HG03520 (cell line): ENCODE measurements around the gene RIPOR3.
"Not testable (repeated sequence)": the region's sequence is repeated elsewhere in the genome, so short reads cannot be mapped to it uniquely, and the experiment has no call there.

Experiments
- ATAC-seq: cut with Tn5 transposase; IDR thresholded peaks from one replicate; pipeline ENCODE4 v1.9.1; 2021; ENCODE audit warnings: mild to moderate bottlenecking, moderate library complexity; ENCODE audit not compliant: unreplicated experiment

RIPOR3 gene

GRCh38 chr20:50578778-50579165 lies 112.6 kb downstream of the RIPOR3 start:
- no peak for ATAC-seq

- no peak for ATAC-seq
Observed at GRCh38 chr20:50578061-50578777, 113.1 kb downstream of the RIPOR3 start.

- no peak for ATAC-seq
Observed at GRCh38 chr20:50577175-50578018, 113.9 kb downstream of the RIPOR3 start.

GRCh38 chr20:50575865-50576720 lies 115.2 kb downstream of the RIPOR3 start:
- no peak for ATAC-seq

GRCh38 chr20:50574586-50574985 lies 116.8 kb downstream of the RIPOR3 start:
- no peak for ATAC-seq

- no peak for ATAC-seq
Observed at GRCh38 chr20:50574108-50574507, 117.2 kb downstream of the RIPOR3 start.

GRCh38 chr20:50572938-50573777 lies 118.2 kb downstream of the RIPOR3 start:
- ATAC-seq, result no peak

- ATAC-seq, result no peak
Observed at GRCh38 chr20:50571466-50571865, 119.9 kb downstream of the RIPOR3 start.

GRCh38 chr20:50569864-50570836 lies 121.2 kb downstream of the RIPOR3 start:
- peak; percentile 50 for ATAC-seq

GRCh38 chr20:50569487-50569863 lies 121.9 kb downstream of the RIPOR3 start:
- ATAC-seq, result not testable (repeated sequence)

- ATAC-seq, result no peak
Observed at GRCh38 chr20:50568549-50568942, 122.8 kb downstream of the RIPOR3 start.

- ATAC-seq, result no peak
Observed at GRCh38 chr20:50567860-50568548, 123.3 kb downstream of the RIPOR3 start.

- ATAC-seq, result no peak
Observed at GRCh38 chr20:50565871-50566270, 125.5 kb downstream of the RIPOR3 start.

GRCh38 chr20:50565383-50565782 lies 126.0 kb downstream of the RIPOR3 start:
- no peak for ATAC-seq

- no peak for ATAC-seq
Observed at GRCh38 chr20:50563133-50563944, 128.0 kb downstream of the RIPOR3 start.

- ATAC-seq, result no peak
Observed at GRCh38 chr20:50562262-50562701, 129.1 kb downstream of the RIPOR3 start.

GRCh38 chr20:50561379-50562078 lies 129.8 kb downstream of the RIPOR3 start:
- no peak for ATAC-seq
